ENCODE data around the gene NPR2. TPM values are rescaled to one million over a fixed set of nuclear protein-coding genes. Genes with fewer than 3 reads are reported as not detected.

Gene NPR2
- total and polyA plus RNA-seq, 7 donors = 0.60 to 26.6 (median 20.3) TPM

- no peak for DNase-seq
- H3K4me1 ChIP-seq = peaks cover 0 to 24% (median 22%) of the 10 kb centered on the region in 4 donors
- H3K36me3 ChIP-seq = peaks cover 0 to 58% (median 20%) of the 10 kb centered on the region in 4 donors
- H3K4me3 ChIP-seq = no peak overlapping the region
- no peaks in the 10 kb centered on the region for H3K27me3 ChIP-seq
- TF ChIP-seq POLR2AphosphoS5 (IDR thresholded peaks at IDR 0.05) (no peak), CTCF (IDR thresholded peaks at IDR 0.05) (no peak), POLR2A (IDR thresholded peaks at IDR 0.05) (no peak), EP300 (IDR thresholded peaks at IDR 0.05) (no peak)
- intact Hi-C loops (cut with DNase I) = no loop called here
- H3K27ac ChIP-seq = no peak overlapping the region
- 96% methylated on average over 9 of the region's 9 CpGs for WGBS, 2 donors
- no peaks in the 10 kb centered on the region for H3K9me3 ChIP-seq
Observed at GRCh38 chr9:35808433-35808832, 17.0 kb downstream of the NPR2 start.

DNA sequence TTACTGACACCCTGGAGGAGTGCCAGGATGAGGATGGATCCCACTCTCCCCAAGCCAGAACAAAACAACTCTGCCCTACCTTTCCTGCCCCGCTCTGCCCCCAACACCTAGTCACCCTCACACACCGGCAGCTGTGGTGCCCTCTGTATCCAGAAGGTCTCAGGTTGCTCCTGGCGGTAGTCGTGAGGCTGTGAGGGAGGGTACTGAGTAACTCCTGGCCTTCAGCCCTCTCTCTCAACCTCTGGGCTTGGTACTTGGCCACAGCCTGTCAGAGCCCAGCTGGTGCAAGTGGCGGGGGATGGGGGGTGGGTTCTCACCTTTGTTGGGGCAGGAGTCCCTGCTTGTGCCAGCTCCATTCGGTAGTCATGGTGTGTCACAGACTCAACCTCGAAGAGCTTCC is 18.7 kb downstream of the NPR2 start:
- Histone ChIP-seq H3K36me3 (peaks cover 0 to 50% (median 20%) of the 10 kb centered on the region in 4 donors), H3K9me3 (no peaks in the 10 kb centered on the region), H3K4me1 (peaks cover 0 to 36% (median 32%) of the 10 kb centered on the region in 4 donors), H3K4me3 (no peak overlapping the region), H3K27ac (no peak overlapping the region), H3K27me3 (no peaks in the 10 kb centered on the region)
- no peak for DNase-seq
- 91 to 96% methylated on average over 7 of the region's 7 CpGs for WGBS, 2 donors
- intact Hi-C loops (cut with DNase I) = loop anchor here (5.0 kb wide), 1 partner anchor 63 kb away; the partner anchor contains the start of genes GBA2 and RGP1
- TF ChIP-seq POLR2A (IDR thresholded peaks at IDR 0.05) = no peak
- no peak for TF ChIP-seq CTCF (IDR thresholded peaks at IDR 0.05)
- TF ChIP-seq EP300 (IDR thresholded peaks at IDR 0.05) = no peak
- no peak for TF ChIP-seq POLR2AphosphoS5 (IDR thresholded peaks at IDR 0.05)

- no peaks in the 10 kb centered on the region for H3K9me3 ChIP-seq
- peak overlapping the region; percentile 80 to 99 (median 98) for H3K27ac ChIP-seq
- TF ChIP-seq EP300 (IDR thresholded peaks at IDR 0.05) (no peak), CTCF (IDR thresholded peaks at IDR 0.05) (no peak), POLR2A (IDR thresholded peaks at IDR 0.05) (no peak), POLR2AphosphoS5 (IDR thresholded peaks at IDR 0.05) (no peak)
- H3K4me1 ChIP-seq = peaks cover 0 to 36% (median 32%) of the 10 kb centered on the region in 4 donors
- WGBS, 2 donors = 12 to 18% methylated on average over 12 of the region's 12 CpGs
- peaks cover 0 to 36% (median 15%) of the 10 kb centered on the region in 4 donors for H3K36me3 ChIP-seq
- peak overlapping the region; percentile 26 to 60 (median 49) for H3K4me3 ChIP-seq
- intact Hi-C loops (cut with DNase I) = loop anchor here (1.0 to 5.0 kb wide), 2 partner anchors 20 to 64 kb away; partner anchors contain the start of genes GBA2, NPR2 and RGP1
- H3K27me3 ChIP-seq = no peaks in the 10 kb centered on the region
- peak; percentile 74 for DNase-seq
Observed at GRCh38 chr9:35811381-35812024, 20.1 kb downstream of the NPR2 start.

DNA sequence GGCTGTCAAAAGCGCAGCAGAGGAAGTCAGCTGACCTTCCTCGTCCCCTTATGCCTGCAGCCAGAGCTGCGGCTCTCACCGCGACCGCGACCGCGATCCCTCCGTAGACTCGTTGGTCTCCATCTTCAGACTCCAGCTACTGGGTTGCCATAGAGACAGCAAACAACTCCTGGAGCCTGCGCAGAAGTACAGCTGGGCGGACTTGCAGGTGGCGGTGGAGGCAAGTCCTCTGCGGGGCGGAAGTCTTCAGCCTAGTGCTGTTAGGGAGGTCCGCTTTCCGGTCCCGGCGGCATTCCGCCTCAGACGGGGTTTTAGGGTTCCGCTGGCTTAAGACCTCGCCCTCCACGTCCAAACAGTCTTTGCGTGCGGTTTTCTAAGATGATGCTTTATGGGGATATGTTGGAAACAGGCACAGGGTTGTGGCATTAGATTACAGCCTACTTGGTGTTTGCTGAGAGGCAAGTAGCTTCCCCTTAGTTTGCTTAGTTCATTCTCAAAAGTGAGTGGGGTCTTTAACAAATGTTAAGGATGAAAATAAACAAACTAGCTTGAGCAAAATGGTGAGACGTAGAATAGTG is 20.7 kb downstream of the NPR2 start, which contains the start of gene SPAG8:
Gene SPAG8, minus strand, starts transcription at position 238 of the 578 bp plus-strand sequence. Its CDS starts 115 bp downstream, at position 123.
- 1 to 2% methylated on average over 28 of the region's 28 CpGs for WGBS, 2 donors

More for the DNA sequence above, 20.7 kb downstream of the NPR2 start, which contains the start of gene SPAG8:
- H3K27ac ChIP-seq = peak within 1 kb of the TSS; percentile 98 to 100 (median 98)
- intact Hi-C loops (cut with DNase I) = loop anchor here (1.0 to 5.0 kb wide), 2 partner anchors 21 to 65 kb away; partner anchors contain the start of genes GBA2, NPR2 and RGP1
- H3K4me3 ChIP-seq = peak within 1 kb of the TSS; percentile 26 to 60 (median 49)
- DNase-seq = peak; percentile 98
- H3K36me3 ChIP-seq = peaks cover 0 to 30% (median 12%) of the 10 kb centered on the region in 4 donors
- TF ChIP-seq EP300 (IDR thresholded peaks at IDR 0.05) (no peak), POLR2A (IDR thresholded peaks at IDR 0.05) (no peak), CTCF (IDR thresholded peaks at IDR 0.05) (no peak), POLR2AphosphoS5 (IDR thresholded peaks at IDR 0.05) (peak in 3 of 4 donors; percentile 47 to 78 (median 55))
- H3K9me3 ChIP-seq = no peaks in the 10 kb centered on the region
- peaks cover 0 to 36% (median 32%) of the 10 kb centered on the region in 4 donors for H3K4me1 ChIP-seq
- H3K27me3 ChIP-seq = no peaks in the 10 kb centered on the region

All from sigmoid colon (tissue), 7 donors.